ENCODE results near the gene TIPIN. TPM values are rescaled to one million over a fixed set of nuclear protein-coding genes. Genes with fewer than 3 reads are reported as not detected.
A peak's percentile ranks its signal among the peaks of the same experiment; 100 is the strongest.

The TIPIN gene
- total and polyA plus RNA-seq, 2 of the 8 experiments (the other 6 are each of a cell fraction or from before 2014, with no cell fraction given), result 8.5 to 24.7 TPM

DNA sequence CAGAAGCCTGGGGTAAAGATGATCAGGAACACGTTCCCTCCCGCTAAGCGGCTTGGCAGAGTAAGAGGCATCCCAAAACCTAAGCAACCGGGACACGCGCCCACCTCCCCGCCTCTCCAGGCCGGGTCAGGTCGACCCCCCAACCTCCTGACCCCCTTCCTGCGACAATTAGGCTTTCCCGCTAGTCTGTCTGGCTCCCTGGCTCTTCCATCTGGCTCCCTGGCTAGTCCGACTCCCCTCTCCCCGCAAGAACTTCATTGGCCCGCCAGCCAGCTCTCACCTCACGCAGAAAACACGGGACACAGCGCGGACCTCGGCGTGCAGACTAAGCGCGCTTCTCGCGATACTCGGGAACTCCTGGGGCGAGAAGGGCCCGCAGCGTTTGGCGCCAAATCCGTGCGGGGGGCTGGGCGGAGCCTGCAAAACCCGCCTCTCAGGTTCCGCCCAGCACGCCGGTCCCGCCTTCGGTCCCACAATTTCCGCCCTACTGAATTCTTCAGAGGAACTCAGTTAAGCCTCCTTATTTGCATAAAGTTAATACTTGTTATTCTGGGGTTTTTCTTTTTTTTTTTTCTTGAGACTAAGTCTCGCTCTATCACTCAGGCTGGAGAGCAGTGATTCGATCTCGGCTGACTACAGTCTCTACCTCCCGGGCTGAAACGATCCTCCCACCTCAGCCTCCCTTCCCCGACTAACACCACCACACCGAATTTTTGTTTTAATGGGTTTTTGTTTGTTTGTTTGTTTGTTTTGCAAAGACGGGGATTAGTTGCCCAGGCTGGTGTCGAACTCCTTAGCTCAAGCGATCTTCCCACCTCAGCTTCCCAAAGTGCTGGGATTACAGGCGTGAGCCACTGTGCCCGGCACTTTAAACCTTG is at the start of gene TIPIN (continued):
- TF ChIP-seq NANOG (IDR thresholded peaks at IDR 0.05; ENCODE audit: insufficient read depth, low read depth, low read length, poor library complexity, severe bottlenecking) (no peak), CHD2 (IDR thresholded peaks at IDR 0.05; ENCODE audit: low read length) (peak; percentile 100), FOSL1 (IDR thresholded peaks at IDR 0.05; ENCODE audit: insufficient read depth, low read depth, low read length) (no peak), RFX5 (IDR thresholded peaks at IDR 0.05; ENCODE audit: borderline replicate concordance, low read depth, low read length) (no peak), HDAC2 (IDR thresholded peaks at IDR 0.05; ENCODE audit: borderline replicate concordance in 1 of 2, low read depth in 2 of 2, low read length in 2 of 2) (0 out of 4 replicates have a peak, but pooled peaks have one; percentile 16 to 71), RXRA (IDR thresholded peaks at IDR 0.05; ENCODE audit: insufficient read depth, low read depth, low read length) (no peak), SIRT6 (IDR thresholded peaks at IDR 0.05; ENCODE audit: low read length) (no peak), GTF2F1 (IDR thresholded peaks at IDR 0.05; ENCODE audit: borderline replicate concordance, low read depth, low read length) (peak; percentile 63; the same call in 1 of the 2 replicates), SIX5 (IDR thresholded peaks at IDR 0.05; ENCODE audit: low read depth, low read length) (no peak), POLR2A (IDR thresholded peaks at IDR 0.05; ENCODE audit: control extremely low read depth in 1 of 2, low read depth in 2 of 2, low read length in 2 of 2) (peak in 1 of 2 experiments; percentile 90; a peak in 2 of 3 replicates), SUZ12 (IDR thresholded peaks at IDR 0.05; ENCODE audit: low read length) (no peak), MAFK (IDR thresholded peaks at IDR 0.05; ENCODE audit: low read depth, low read length) (no peak)
- TF ChIP-seq, protein P1, sequence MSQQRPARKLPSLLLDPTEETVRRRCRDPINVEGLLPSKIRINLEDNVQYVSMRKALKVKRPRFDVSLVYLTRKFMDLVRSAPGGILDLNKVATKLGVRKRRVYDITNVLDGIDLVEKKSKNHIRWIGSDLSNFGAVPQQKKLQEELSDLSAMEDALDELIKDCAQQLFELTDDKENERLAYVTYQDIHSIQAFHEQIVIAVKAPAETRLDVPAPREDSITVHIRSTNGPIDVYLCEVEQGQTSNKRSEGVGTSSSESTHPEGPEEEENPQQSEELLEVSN (IDR thresholded peaks at IDR 0.05), result peak; percentile 90
- TF ChIP-seq, protein P2, sequence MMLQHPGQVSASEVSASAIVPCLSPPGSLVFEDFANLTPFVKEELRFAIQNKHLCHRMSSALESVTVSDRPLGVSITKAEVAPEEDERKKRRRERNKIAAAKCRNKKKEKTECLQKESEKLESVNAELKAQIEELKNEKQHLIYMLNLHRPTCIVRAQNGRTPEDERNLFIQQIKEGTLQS (IDR thresholded peaks at IDR 0.05; ENCODE audit: insufficient read depth, low read depth, low read length), result no peak
